ENCODE measurements around the gene MTERF4. TPM values are rescaled to one million over a fixed set of nuclear protein-coding genes. Genes with fewer than 3 reads are reported as not detected.

The MTERF4 gene
- total RNA-seq, 2 experiments from 2014 or later: 41.5 to 45.4 TPM

- CTCF ChIA-PET: no interaction called here
- Mint-ChIP-seq H3K36me3 (ENCODE audit: low read depth) (no peaks in the 10 kb centered on the region), H3K4me1 (no peaks in the 10 kb centered on the region), H3K27ac (no peak overlapping the region), H3K4me3 (no peak overlapping the region), H3K9me3 (no peaks in the 10 kb centered on the region), H3K27me3 (no peaks in the 10 kb centered on the region)
- DNase-seq: peak; percentile 13
- POLR2A ChIA-PET: no interaction called here
These were observed 29.4 kb downstream of the MTERF4 start for GRCh38 chr2:241072553-241073165.

- no peaks in the 10 kb centered on the region for H3K9me3 Mint-ChIP-seq
- H3K27me3 Mint-ChIP-seq: no peaks in the 10 kb centered on the region
- CTCF ChIA-PET: no interaction called here
- no peaks in the 10 kb centered on the region for H3K4me1 Mint-ChIP-seq
- H3K36me3 Mint-ChIP-seq (ENCODE audit: low read depth): no peaks in the 10 kb centered on the region
- H3K27ac Mint-ChIP-seq: no peak overlapping the region
- POLR2A ChIA-PET: no interaction called here
- peak; percentile 4 for DNase-seq
- H3K4me3 Mint-ChIP-seq: no peak overlapping the region
These were observed 29.9 kb downstream of the MTERF4 start for GRCh38 chr2:241072151-241072550.

GRCh38 chr2:241071677-241072111 is 30.4 kb downstream of the MTERF4 start:
- no peak overlapping the region for H3K27ac Mint-ChIP-seq
- H3K36me3 Mint-ChIP-seq (ENCODE audit: low read depth): no peaks in the 10 kb centered on the region
- H3K27me3 Mint-ChIP-seq: no peaks in the 10 kb centered on the region
- CTCF ChIA-PET: no interaction called here
- POLR2A ChIA-PET: no interaction called here
- H3K4me3 Mint-ChIP-seq: no peak overlapping the region
- H3K9me3 Mint-ChIP-seq: no peaks in the 10 kb centered on the region
- H3K4me1 Mint-ChIP-seq: no peaks in the 10 kb centered on the region
- DNase-seq: no peak

- no peak overlapping the region for H3K4me3 Mint-ChIP-seq
- H3K27me3 Mint-ChIP-seq: no peaks in the 10 kb centered on the region
- H3K36me3 Mint-ChIP-seq (ENCODE audit: low read depth): no peaks in the 10 kb centered on the region
- peak; percentile 12 for DNase-seq
- ChIA-PET POLR2A (no interaction called here), CTCF (no interaction called here)
- no peaks in the 10 kb centered on the region for H3K9me3 Mint-ChIP-seq
- H3K27ac Mint-ChIP-seq: no peak overlapping the region
- no peaks in the 10 kb centered on the region for H3K4me1 Mint-ChIP-seq
These were observed 31.0 kb downstream of the MTERF4 start for GRCh38 chr2:241070811-241071676.

- Mint-ChIP-seq H3K27ac (no peak overlapping the region), H3K9me3 (no peaks in the 10 kb centered on the region), H3K36me3 (ENCODE audit: low read depth) (no peaks in the 10 kb centered on the region), H3K4me1 (no peaks in the 10 kb centered on the region), H3K4me3 (no peak overlapping the region), H3K27me3 (no peaks in the 10 kb centered on the region)
- CTCF ChIA-PET: no interaction called here
- DNase-seq: peak; percentile 10
- POLR2A ChIA-PET: no interaction called here
These were observed 31.7 kb downstream of the MTERF4 start for GRCh38 chr2:241070361-241070760.

GRCh38 chr2:241069821-241070281 is 32.2 kb downstream of the MTERF4 start:
- H3K27ac Mint-ChIP-seq: no peak overlapping the region
- POLR2A ChIA-PET: no interaction called here
- no peaks in the 10 kb centered on the region for H3K36me3 Mint-ChIP-seq (ENCODE audit: low read depth)
- no peaks in the 10 kb centered on the region for H3K4me1 Mint-ChIP-seq
- DNase-seq: peak; percentile 14
- CTCF ChIA-PET: no interaction called here
- no peaks in the 10 kb centered on the region for H3K9me3 Mint-ChIP-seq
- no peak overlapping the region for H3K4me3 Mint-ChIP-seq
- H3K27me3 Mint-ChIP-seq: no peaks in the 10 kb centered on the region

GRCh38 chr2:241068942-241069810 is 32.9 kb downstream of the MTERF4 start:
- Mint-ChIP-seq H3K9me3 (no peaks in the 10 kb centered on the region), H3K4me1 (no peaks in the 10 kb centered on the region), H3K27ac (no peak overlapping the region), H3K27me3 (no peaks in the 10 kb centered on the region), H3K36me3 (ENCODE audit: low read depth) (no peaks in the 10 kb centered on the region), H3K4me3 (no peak overlapping the region)
- DNase-seq: peak; percentile 4
- ChIA-PET CTCF (interaction anchor here (0.6 kb wide), 1 partner anchor 49 kb away, joined by 4 read pairs; no protein-coding TSS in a partner anchor), POLR2A (no interaction called here)

GRCh38 chr2:241068136-241068941 is 33.7 kb downstream of the MTERF4 start:
- ChIA-PET CTCF (interaction anchor here (0.6 kb wide), 1 partner anchor 49 kb away, joined by 4 read pairs; no protein-coding TSS in a partner anchor), POLR2A (no interaction called here)

GRCh38 chr2:241067501-241068135 is 34.5 kb downstream of the MTERF4 start:
- no peaks in the 10 kb centered on the region for H3K9me3 Mint-ChIP-seq
- no peak overlapping the region for H3K4me3 Mint-ChIP-seq
- peak; percentile 15 for DNase-seq
- ChIA-PET POLR2A (no interaction called here), CTCF (no interaction called here)
- no peak overlapping the region for H3K27ac Mint-ChIP-seq
- no peaks in the 10 kb centered on the region for H3K36me3 Mint-ChIP-seq (ENCODE audit: low read depth)
- no peaks in the 10 kb centered on the region for H3K4me1 Mint-ChIP-seq
- H3K27me3 Mint-ChIP-seq: no peaks in the 10 kb centered on the region

More at GRCh38 chr2:241068136-241068941, 33.7 kb downstream of the MTERF4 start:
- Mint-ChIP-seq H3K4me1 (no peaks in the 10 kb centered on the region), H3K36me3 (ENCODE audit: low read depth) (no peaks in the 10 kb centered on the region), H3K27me3 (no peaks in the 10 kb centered on the region), H3K9me3 (no peaks in the 10 kb centered on the region), H3K27ac (no peak overlapping the region), H3K4me3 (no peak overlapping the region)
- peak; percentile 7 for DNase-seq

GRCh38 chr2:241066893-241067341 is 35.2 kb downstream of the MTERF4 start:
- DNase-seq: no peak
- no peaks in the 10 kb centered on the region for H3K36me3 Mint-ChIP-seq (ENCODE audit: low read depth)
- POLR2A ChIA-PET: no interaction called here
- H3K9me3 Mint-ChIP-seq: no peaks in the 10 kb centered on the region
- CTCF ChIA-PET: no interaction called here
- H3K4me1 Mint-ChIP-seq: no peaks in the 10 kb centered on the region
- no peak overlapping the region for H3K27ac Mint-ChIP-seq
- H3K27me3 Mint-ChIP-seq: no peaks in the 10 kb centered on the region
- no peak overlapping the region for H3K4me3 Mint-ChIP-seq

- no peaks in the 10 kb centered on the region for H3K4me1 Mint-ChIP-seq
- H3K27ac Mint-ChIP-seq: no peak overlapping the region
- DNase-seq: no peak
- ChIA-PET POLR2A (no interaction called here), CTCF (no interaction called here)
- no peak overlapping the region for H3K4me3 Mint-ChIP-seq
- no peaks in the 10 kb centered on the region for H3K36me3 Mint-ChIP-seq (ENCODE audit: low read depth)
- no peaks in the 10 kb centered on the region for H3K27me3 Mint-ChIP-seq
- H3K9me3 Mint-ChIP-seq: no peaks in the 10 kb centered on the region
These were observed 35.8 kb downstream of the MTERF4 start for GRCh38 chr2:241066171-241066892.

- no peak overlapping the region for H3K4me3 Mint-ChIP-seq
- no peaks in the 10 kb centered on the region for H3K36me3 Mint-ChIP-seq (ENCODE audit: low read depth)
- ChIA-PET POLR2A (no interaction called here), CTCF (no interaction called here)
- H3K9me3 Mint-ChIP-seq: no peaks in the 10 kb centered on the region
- H3K27ac Mint-ChIP-seq: no peak overlapping the region
- no peaks in the 10 kb centered on the region for H3K4me1 Mint-ChIP-seq
- H3K27me3 Mint-ChIP-seq: no peaks in the 10 kb centered on the region
- peak; percentile 9 for DNase-seq
These were observed 36.7 kb downstream of the MTERF4 start for GRCh38 chr2:241065355-241065803.
